Fibroblast of lung (primary cell): Measurements from ENCODE around the gene LAMTOR1.

ENCODE experiments used
- EZH2 ChIP-seq: IDR thresholded peaks from 2 replicates; pipeline ENCODE4 v1.5.1; 2012; ENCODE audit warnings: low read length, control low read depth, mild to moderate bottlenecking; ENCODE audit errors: missing control alignments
- TF ChIP-seq, protein P1 (sequence below), 2 donors: IDR thresholded peaks in 1 of 2; conservative IDR thresholded peaks in 1 of 2; 1 replicate in 1 of 2; 2 replicates in 1 of 2; pipeline ENCODE4 v1.5.1; 2011 to 2012; ENCODE audit warnings: low read length in 2 of 2, control low read depth in 1 of 2, inconsistent platforms in 1 of 2, low read depth in 1 of 2, mild to moderate bottlenecking in 1 of 2

DNA sequence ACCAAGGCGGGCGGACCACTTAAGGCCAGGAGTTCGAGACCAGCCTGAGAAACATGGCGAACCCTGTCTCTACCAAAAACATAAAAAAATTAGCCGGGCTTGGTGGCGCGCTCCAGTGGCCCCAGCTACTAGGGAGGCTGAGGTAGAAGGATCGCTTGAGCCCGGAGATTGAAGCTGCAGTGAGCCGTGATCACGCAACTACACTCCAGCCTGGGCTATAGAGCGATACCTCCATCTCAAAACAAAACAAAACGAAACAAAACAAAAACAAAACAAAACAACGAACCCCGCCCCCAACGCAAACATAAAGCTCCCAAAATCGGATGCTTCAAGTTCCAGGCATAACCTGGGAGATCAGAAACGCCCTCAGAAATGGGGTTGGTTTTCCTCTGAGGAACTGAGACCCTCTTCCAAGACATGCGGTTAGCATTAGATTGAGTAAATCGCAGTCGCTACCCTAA lies 21.9 kb downstream of the LAMTOR1 start:
- TF ChIP-seq, protein P1, sequence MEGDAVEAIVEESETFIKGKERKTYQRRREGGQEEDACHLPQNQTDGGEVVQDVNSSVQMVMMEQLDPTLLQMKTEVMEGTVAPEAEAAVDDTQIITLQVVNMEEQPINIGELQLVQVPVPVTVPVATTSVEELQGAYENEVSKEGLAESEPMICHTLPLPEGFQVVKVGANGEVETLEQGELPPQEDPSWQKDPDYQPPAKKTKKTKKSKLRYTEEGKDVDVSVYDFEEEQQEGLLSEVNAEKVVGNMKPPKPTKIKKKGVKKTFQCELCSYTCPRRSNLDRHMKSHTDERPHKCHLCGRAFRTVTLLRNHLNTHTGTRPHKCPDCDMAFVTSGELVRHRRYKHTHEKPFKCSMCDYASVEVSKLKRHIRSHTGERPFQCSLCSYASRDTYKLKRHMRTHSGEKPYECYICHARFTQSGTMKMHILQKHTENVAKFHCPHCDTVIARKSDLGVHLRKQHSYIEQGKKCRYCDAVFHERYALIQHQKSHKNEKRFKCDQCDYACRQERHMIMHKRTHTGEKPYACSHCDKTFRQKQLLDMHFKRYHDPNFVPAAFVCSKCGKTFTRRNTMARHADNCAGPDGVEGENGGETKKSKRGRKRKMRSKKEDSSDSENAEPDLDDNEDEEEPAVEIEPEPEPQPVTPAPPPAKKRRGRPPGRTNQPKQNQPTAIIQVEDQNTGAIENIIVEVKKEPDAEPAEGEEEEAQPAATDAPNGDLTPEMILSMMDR (conservative IDR thresholded peaks at IDR 0.05 in 1 of 2, IDR thresholded peaks at IDR 0.05 in 1 of 2; ENCODE audit: low read depth in 1 of 2, low read length in 2 of 2), result no peak
- TF ChIP-seq EZH2, result no peak
